H1 (cell line): ENCODE data around the gene PAX5. TPM values are rescaled to one million over a fixed set of nuclear protein-coding genes. Genes with fewer than 3 reads are reported as not detected.

Source experiments
- CTCF ChIA-PET: fragments of 300-600 bp; sonication (Branson Sonifier 250); formaldehyde crosslinking; loops from one replicate; lab custom pipeline; 2021; ENCODE audit not compliant: partially characterized antibody; lab: Charles Lee
- POLR2A ChIA-PET: fragments of 300-600 bp; sonication (Branson Sonifier 250); formaldehyde crosslinking; loops from one replicate; lab custom pipeline; 2021; ENCODE audit warnings: inconsistent platforms; ENCODE audit not compliant: partially characterized antibody; lab: Charles Lee
- DNase-seq, 2 experiments: peaks; one replicate each; pipeline versions ENCODE4 v3.0.0 to v3.0.0-alpha.2; 2010 to 2022; ENCODE audit warnings: low spot score in 2 of 2, low read depth in 1 of 2, mixed read lengths in 1 of 2
- FAIRE-seq: peaks from 2 replicates; lab custom pipeline; 2011; peaks lifted over from hg19 to GRCh38; lab: Jason Lieb, UNC
- H2AFZ ChIP-seq: 2 replicates; pipeline ENCODE4 v1.8.1; 2012; ENCODE audit warnings: low read length, inconsistent platforms
- H2AK5ac ChIP-seq: 2 replicates; pipeline ENCODE4 v1.6.1; 2013; ENCODE audit warnings: low read depth, low read length
- H2BK120ac ChIP-seq: replicated peaks from 2 replicates; pipeline ENCODE3; 2013; ENCODE audit warnings: low read depth, low read length, inconsistent platforms
- H2BK12ac ChIP-seq: 2 replicates; pipeline ENCODE4 v1.6.1; 2013; ENCODE audit warnings: low read depth, low read length
- H2BK15ac ChIP-seq: 2 replicates; pipeline ENCODE4 v1.6.1; 2013; ENCODE audit warnings: low read length
- H2BK20ac ChIP-seq: 2 replicates; pipeline ENCODE4 v1.6.1; 2013; ENCODE audit warnings: low read length
- H2BK5ac ChIP-seq: 2 replicates; pipeline ENCODE4 v1.6.1; 2013; ENCODE audit warnings: low read depth, low read length
- H3K14ac ChIP-seq: 2 replicates; pipeline ENCODE4 v1.6.1; 2013; ENCODE audit warnings: inconsistent platforms; ENCODE audit not compliant: insufficient read length
- H3K18ac ChIP-seq: 2 replicates; pipeline ENCODE4 v1.6.1; 2013; ENCODE audit warnings: low read length; ENCODE audit errors: extremely low read depth
- H3K23ac ChIP-seq: 2 replicates; pipeline ENCODE4 v1.6.1; 2013; ENCODE audit warnings: inconsistent platforms; ENCODE audit not compliant: insufficient read length
- H3K23me2 ChIP-seq: 2 replicates; pipeline ENCODE4 v1.6.1; 2013; ENCODE audit warnings: low read depth, low read length
- H3K27ac ChIP-seq: 2 replicates; pipeline ENCODE4 v1.6.1; 2011; ENCODE audit warnings: low read depth, low read length, inconsistent platforms
- H3K27me3 ChIP-seq, 4 experiments: replicated peaks in 1 of 4; 1 replicate in 1 of 4; 2 replicates in 3 of 4; pipeline versions ENCODE4 v1.6.1 to v1.8.1; 2011 to 2013; ENCODE audit warnings: low read length in 3 of 4, mild to moderate bottlenecking in 3 of 4, inconsistent platforms in 2 of 4, mixed read lengths in 2 of 4, moderate library complexity in 1 of 4; ENCODE audit not compliant: control insufficient read depth in 3 of 4, insufficient read depth in 3 of 4; ENCODE audit errors: extremely low read depth in 1 of 4
- H3K36me3 ChIP-seq, 4 experiments: 2 replicates each; pipeline versions ENCODE4 v1.6.1 to v1.8.1; 2011 to 2013; ENCODE audit warnings: mild to moderate bottlenecking in 4 of 4, low read length in 3 of 4, moderate library complexity in 2 of 4, control low read depth in 1 of 4, inconsistent platforms in 1 of 4; ENCODE audit not compliant: insufficient read depth in 4 of 4, control insufficient read depth in 2 of 4
- H3K4ac ChIP-seq: replicated peaks from 2 replicates; pipeline ENCODE3; 2013; ENCODE audit warnings: low read length, low read depth, mixed read lengths, inconsistent platforms; ENCODE audit not compliant: insufficient read length
- H3K4me1 ChIP-seq, 4 experiments: replicated peaks in 1 of 4; 1 replicate in 1 of 4; 2 replicates in 3 of 4; pipeline versions ENCODE4 v1.6.1 to v1.8.1; 2011 to 2013; ENCODE audit warnings: low read length in 3 of 4, inconsistent platforms in 2 of 4, mixed read lengths in 1 of 4; ENCODE audit not compliant: insufficient read depth in 4 of 4, control insufficient read depth in 3 of 4
- H3K4me2 ChIP-seq, 2 experiments: 2 replicates each; pipeline versions ENCODE4 v1.6.1 to v1.8.1; 2011 to 2013; ENCODE audit warnings: low read depth in 2 of 2, low read length in 2 of 2, control low read depth in 1 of 2, inconsistent platforms in 1 of 2, mild to moderate bottlenecking in 1 of 2; ENCODE audit not compliant: insufficient read depth in 1 of 2
- H3K4me3 ChIP-seq, 4 experiments: fragments of 200-600, 300-600 bp in 1 of 4; sonication (generic), shearing (Covaris generic), sonication (Bioruptor Twin) in 1 of 4; 2 replicates each; pipeline versions ENCODE4 v1.5.1 to v1.8.1; 2011 to 2016; ENCODE audit warnings: low read length in 4 of 4, low read depth in 3 of 4, control low read depth in 2 of 4, inconsistent platforms in 2 of 4, mild to moderate bottlenecking in 2 of 4, mixed read lengths in 1 of 4, moderate library complexity in 1 of 4; ENCODE audit not compliant: insufficient read depth in 2 of 4; ENCODE audit errors: extremely low read depth in 1 of 4
- H3K56ac ChIP-seq: replicated peaks from 2 replicates; pipeline ENCODE3; 2013; ENCODE audit warnings: low read depth, mild to moderate bottlenecking, mixed read lengths, low read length, inconsistent platforms; ENCODE audit not compliant: insufficient read length
- H3K79me1 ChIP-seq: 2 replicates; pipeline ENCODE4 v1.6.1; 2013; ENCODE audit warnings: low read depth, low read length, control low read depth
- H3K79me2 ChIP-seq, 2 experiments: 2 replicates each; pipeline versions ENCODE4 v1.6.1 to v1.8.1; 2012 to 2013; ENCODE audit warnings: low read length in 2 of 2, mild to moderate bottlenecking in 2 of 2, inconsistent platforms in 1 of 2; ENCODE audit not compliant: insufficient read depth in 2 of 2, control insufficient read depth in 1 of 2
- H3K9ac ChIP-seq, 4 experiments: replicated peaks in 1 of 4; 1 replicate in 1 of 4; 2 replicates in 3 of 4; pipeline versions ENCODE4 v1.6.1 to v1.8.1; 2011 to 2013; ENCODE audit warnings: low read depth in 3 of 4, low read length in 3 of 4, control low read depth in 2 of 4, mild to moderate bottlenecking in 2 of 4, moderate library complexity in 2 of 4, inconsistent platforms in 1 of 4; ENCODE audit errors: extremely low read depth in 1 of 4
- H3K9me3 ChIP-seq, 2 experiments: 2 replicates each; pipeline versions ENCODE4 v1.6.1 to v1.8.1; 2012 to 2013; ENCODE audit warnings: mild to moderate bottlenecking in 2 of 2, moderate library complexity in 2 of 2, control low read depth in 1 of 2, inconsistent platforms in 1 of 2, low read depth in 1 of 2, low read length in 1 of 2, mixed read lengths in 1 of 2; ENCODE audit not compliant: insufficient read depth in 2 of 2
- H4K20me1 ChIP-seq, 2 experiments: replicated peaks in 1 of 2; 2 replicates each; pipeline versions ENCODE3 to v1.8.1; 2011 to 2013; ENCODE audit warnings: inconsistent platforms in 2 of 2, low read length in 2 of 2, mild to moderate bottlenecking in 1 of 2; ENCODE audit not compliant: insufficient read depth in 2 of 2, control insufficient read depth in 1 of 2
- H4K5ac ChIP-seq: 2 replicates; pipeline ENCODE4 v1.6.1; 2013; ENCODE audit warnings: low read length, low read depth, mixed read lengths, inconsistent platforms; ENCODE audit not compliant: insufficient read length
- H4K8ac ChIP-seq: 2 replicates; pipeline ENCODE4 v1.8.0; 2013; ENCODE audit warnings: mild to moderate bottlenecking, moderate library complexity, low read length, inconsistent platforms; ENCODE audit not compliant: insufficient read depth; ENCODE audit errors: extremely low read depth
- H4K91ac ChIP-seq: replicated peaks from 2 replicates; pipeline ENCODE3; 2013; ENCODE audit warnings: low read length, mixed read lengths, inconsistent platforms; ENCODE audit not compliant: insufficient read length
- CBX5 ChIP-seq: fragments of 300-800, 300-1000 bp; sonication (generic); IDR thresholded peaks from 2 replicates; pipeline ENCODE4 v1.7.1; 2016; ENCODE audit warnings: antibody characterized with exemption, low read length, low read depth
- RNF2 ChIP-seq: fragments of 200-900, 300-1000 bp; sonication (generic); IDR thresholded peaks from 2 replicates; pipeline ENCODE4 v1.7.1; 2016; ENCODE audit warnings: borderline replicate concordance, low read depth, mild to moderate bottlenecking, antibody characterized with exemption, low read length; ENCODE audit not compliant: poor library complexity, severe bottlenecking; ENCODE audit errors: missing control alignments
- WGBS, 2 experiments: shearing (Covaris generic) in 1 of 2; methylation state at CpG; one replicate each; pipeline versions ENCODE4 v1.1.6 to v1.1.7; 2013 to 2015; ENCODE audit warnings: low lambda C conversion rate in 2 of 2, mixed read lengths in 2 of 2, inconsistent platforms in 1 of 2, low coverage in 1 of 2, missing lambda C conversion rate in 1 of 2; ENCODE audit not compliant: insufficient replicate concordance in 2 of 2, insufficient coverage in 1 of 2, insufficient read length in 1 of 2; ENCODE audit errors: extremely low coverage in 1 of 2, missing lambda C conversion rate in 1 of 2; 5-methylcytosine and 5-hydroxymethylcytosine counted together
- long read RNA-seq, 2 experiments: library from RNA in 1 of 2; library from capped mRNA in 1 of 2; stranded (forward); transcript quantifications; one replicate each; pipeline ENCODE4 v2.0.0, GENCODE V29; 2021; ENCODE audit warnings: inconsistent platforms in 1 of 2
- polyA minus RNA-seq, 3 experiments: library from RNA; depleted of rRNA, polyadenylated mRNA; stranded (reverse); fragments of >200 nt; gene quantifications; 1 replicate in 2 of 3; 2 replicates in 1 of 3; pipeline ENCODE4 v1.2.3, GENCODE V29; 2011
- polyA plus RNA-seq, 7 experiments: library from polyadenylated mRNA; depleted of rRNA in 3 of 7; stranded (reverse) in 5 of 7; unstranded in 2 of 7; fragments of >200 nt in 5 of 7; fragments of 200-250 nt in 2 of 7; gene quantifications; 1 replicate in 5 of 7; 2 replicates in 1 of 7; 4 replicates in 1 of 7; pipeline versions ENCODE4 v1.2.1 to v1.2.3, GENCODE V29; 2011 to 2013; ENCODE audit warnings: missing spikeins in 2 of 7, mixed read lengths in 2 of 7
- total RNA-seq: library from RNA; stranded (reverse); fragmentation: NEBNext Ultra II Directional; extraction: Animal tissue kit (Norgen Biotek cat#: 25700); gene quantifications from 2 replicates; pipeline ENCODE4 v1.2.1, GENCODE V29; 2021

Gene PAX5
- total RNA-seq (0.13 and 0.43 TPM in 2 replicates), polyA plus RNA-seq (2011; rRNA removed) (0.29 and 0.44 TPM in 2 replicates), polyA minus RNA-seq (2011; rRNA and poly(A)+ RNA removed) (0.09 and 0.27 TPM in 2 replicates)
- polyA plus RNA-seq (2011; cell fraction: cytosol; rRNA removed) = 0.09 TPM
- 0.14 TPM for polyA plus RNA-seq (2011; cell fraction: nucleus; rRNA removed)
- 0.14 to 0.19 TPM (median 0.18 TPM) in 4 replicates for polyA plus RNA-seq (2012, experiment 1 of 2)
- 0.07 TPM for polyA plus RNA-seq (2012, experiment 2 of 2)
- polyA plus RNA-seq (2013, experiment 1 of 2) = 0.14 TPM
- 0.18 TPM for polyA plus RNA-seq (2013, experiment 2 of 2)
- not detected for polyA minus RNA-seq (2011; cell fraction: cytosol; rRNA and poly(A)+ RNA removed)
- polyA minus RNA-seq (2011; cell fraction: nucleus; rRNA and poly(A)+ RNA removed) = 0.90 TPM
- long read RNA-seq, experiment 1 = 0 reads
- long read RNA-seq, experiment 2 = 0 reads

DNA sequence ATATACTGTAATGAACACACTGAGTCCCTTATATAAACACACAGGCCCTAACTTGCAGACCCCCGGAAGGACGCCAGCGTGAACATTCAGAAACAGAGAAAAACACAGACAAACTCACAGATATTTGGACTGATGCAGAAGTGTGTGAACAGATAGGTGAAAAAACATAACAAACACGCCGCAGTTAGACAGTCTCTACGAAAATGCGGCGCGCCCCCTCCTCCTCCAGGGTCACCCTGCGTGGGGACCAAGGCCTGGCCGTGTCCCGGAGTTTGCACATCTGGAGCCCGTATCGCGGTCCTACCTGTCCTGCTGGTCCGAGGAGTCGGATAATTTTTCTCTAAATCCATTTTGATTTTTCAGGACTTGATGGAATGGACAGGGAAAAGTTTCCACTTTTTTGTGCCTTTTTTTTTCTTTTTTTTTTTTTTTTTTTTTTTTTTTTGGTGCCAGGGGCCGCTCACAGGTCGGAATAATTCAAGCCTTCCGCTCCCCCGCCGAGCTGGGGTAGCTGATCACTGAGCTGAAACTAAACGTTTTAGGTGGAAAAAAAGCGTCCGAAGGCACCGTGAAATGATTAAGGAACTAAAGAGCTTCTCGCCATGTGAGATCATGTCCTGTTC is at the start of gene PAX5:
Gene PAX5, minus strand, starts transcription at position 587 of the 623 bp plus-strand sequence. Its CDS starts 237 bp downstream, at position 350.
- H3K27me3 ChIP-seq = peaks cover 80 to 100% (median 98%) of the 10 kb centered on the region in 4 experiments
- H3K23me2 ChIP-seq = peaks cover 31% of the 10 kb centered on the region
- no peak within 1 kb of the TSS for H2BK120ac ChIP-seq
- TF ChIP-seq CBX5 (no peak), RNF2 (peak; percentile 56)
- no peak within 1 kb of the TSS for H4K91ac ChIP-seq
- POLR2A ChIA-PET = no interaction called here
- H3K79me1 ChIP-seq = no peaks in the 10 kb centered on the region
- no peak within 1 kb of the TSS for H3K4ac ChIP-seq
- no peak within 1 kb of the TSS for H2BK5ac ChIP-seq
- 0 out of 2 replicates have a peak within 1 kb of the TSS, but pooled peaks have one; percentile 68 for H2BK12ac ChIP-seq
- CTCF ChIA-PET = interaction anchor here (0.8 kb wide), 1 partner anchor 37 kb away, joined by 4 read pairs; no protein-coding TSS in a partner anchor
- no peak within 1 kb of the TSS for H4K5ac ChIP-seq
- no peak within 1 kb of the TSS for H3K23ac ChIP-seq
- no peaks in the 10 kb centered on the region for H3K9me3 ChIP-seq
- WGBS, 2 experiments = 13% methylated on average over 26 of the region's 27 CpGs; no CpG with 5 or more reads in 1 of the 2 experiments
- H3K27ac ChIP-seq = no peak within 1 kb of the TSS
- no peak within 1 kb of the TSS for H2AK5ac ChIP-seq
- H2AFZ ChIP-seq = no peak within 1 kb of the TSS; the same call in 1 of the 2 replicates
- H3K18ac ChIP-seq = peak within 1 kb of the TSS; percentile 41; the same call in 1 of the 2 replicates
- H3K4me2 ChIP-seq = peak within 1 kb of the TSS; percentile 88
- H3K14ac ChIP-seq = no peak within 1 kb of the TSS
- no peak within 1 kb of the TSS for H2BK20ac ChIP-seq
- no peaks in the 10 kb centered on the region for H3K36me3 ChIP-seq
- peak within 1 kb of the TSS; percentile 41 for H4K8ac ChIP-seq
- H2BK15ac ChIP-seq = no peak within 1 kb of the TSS
- H3K4me1 ChIP-seq = peaks cover 5 to 35% (median 16%) of the 10 kb centered on the region in 4 experiments
- H4K20me1 ChIP-seq = peaks cover 4 to 11% of the 10 kb centered on the region in 2 experiments
- no peak within 1 kb of the TSS for H3K56ac ChIP-seq
- FAIRE-seq (no peak), DNase-seq (no peak)
- no peaks in the 10 kb centered on the region for H3K79me2 ChIP-seq
- no peak within 1 kb of the TSS for H3K9ac ChIP-seq
- H3K4me3 ChIP-seq = peak within 1 kb of the TSS; percentile 38 to 64 (median 48)
